ENCODE results near the gene SYT5.

GRCh38 chr19:55225415-55225958 is 45.4 kb upstream of the SYT5 start:
- TF ChIP-seq MAX (IDR thresholded peaks at IDR 0.05; ENCODE audit: low read depth, low read length) (no peak), CTCF (IDR thresholded peaks at IDR 0.05 in 2 of 3, conservative IDR thresholded peaks at IDR 0.05 in 1 of 3; ENCODE audit: control insufficient read depth in 2 of 3, extremely low read depth in 1 of 3, insufficient read depth in 1 of 3, low read depth in 3 of 3, low read length in 3 of 3) (no peak), NFIC (IDR thresholded peaks at IDR 0.05; ENCODE audit: low read depth, low read length) (no peak), LARP7 (IDR thresholded peaks at IDR 0.05) (no peak), TCF12 (IDR thresholded peaks at IDR 0.05; ENCODE audit: low read depth, low read length) (no peak), NFYB (IDR thresholded peaks at IDR 0.05; ENCODE audit: insufficient read depth, low read depth, low read length) (no peak), GATAD2B (conservative IDR thresholded peaks at IDR 0.05; ENCODE audit: low read depth) (no peak), POLR2A (IDR thresholded peaks at IDR 0.05; ENCODE audit: low read depth, low read length) (no peak), JUNB (IDR thresholded peaks at IDR 0.05) (no peak), SMC3 (IDR thresholded peaks at IDR 0.05; ENCODE audit: borderline replicate concordance, low read length) (no peak), USF2 (IDR thresholded peaks at IDR 0.05; ENCODE audit: borderline replicate concordance, low read depth, low read length) (no peak), POLR2AphosphoS5 (IDR thresholded peaks at IDR 0.05; ENCODE audit: low read length) (no peak), BCLAF1 (IDR thresholded peaks at IDR 0.05) (no peak), KDM1A (IDR thresholded peaks at IDR 0.05; ENCODE audit: borderline replicate concordance) (no peak)
